Lower leg skin (tissue), 3 donors: ENCODE measurements around the gene TM7SF3.

Experiments used
- POLR2A ChIP-seq, 2 donors: fragments of 450-650 bp; IDR thresholded peaks; one replicate each; pipeline ENCODE4 v1.6.1; 2016 to 2017; ENCODE audit warnings: antibody characterized with exemption in 2 of 2, mild to moderate bottlenecking in 1 of 2, moderate library complexity in 1 of 2
- TF ChIP-seq, protein P1 (sequence below), 3 donors: fragments of 450-650 bp; IDR thresholded peaks; one replicate each; pipeline ENCODE4 v1.5.1; 2016; ENCODE audit warnings: antibody characterized with exemption in 3 of 3, mild to moderate bottlenecking in 3 of 3, moderate library complexity in 2 of 3

DNA sequence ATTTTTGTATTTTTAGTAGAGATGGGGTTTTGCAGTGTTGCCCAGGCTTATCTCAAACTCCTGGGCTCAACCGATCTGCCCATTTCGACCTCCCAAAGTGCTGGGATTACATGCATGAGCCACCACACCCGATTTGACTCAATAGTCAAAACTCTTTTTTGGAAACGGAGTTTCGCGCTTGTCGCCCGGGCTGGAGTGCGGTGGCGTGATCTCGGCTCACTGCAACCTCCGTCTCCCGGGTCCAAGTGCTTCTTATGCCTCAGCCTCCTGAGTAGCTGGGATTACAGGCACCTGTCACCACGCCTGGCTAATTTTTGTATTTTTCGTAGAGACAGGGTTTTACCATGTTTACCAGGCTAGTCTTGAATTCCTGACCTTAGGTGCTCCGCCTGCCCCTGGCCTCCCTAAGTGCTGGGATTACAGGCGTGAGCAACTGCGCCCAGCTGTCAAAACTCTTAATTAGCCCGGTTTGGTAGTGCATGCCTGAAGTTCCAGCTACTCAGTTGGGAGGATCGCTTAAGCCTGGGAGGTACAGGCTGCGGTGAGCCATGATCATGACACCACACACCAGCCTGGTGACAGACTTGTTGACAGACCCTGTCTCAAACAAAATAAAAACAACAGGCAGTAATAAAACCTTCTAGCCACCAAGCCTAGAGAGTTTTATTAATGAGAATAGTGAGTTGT lies 20.6 kb upstream of the TM7SF3 start:
- TF ChIP-seq, protein P1, sequence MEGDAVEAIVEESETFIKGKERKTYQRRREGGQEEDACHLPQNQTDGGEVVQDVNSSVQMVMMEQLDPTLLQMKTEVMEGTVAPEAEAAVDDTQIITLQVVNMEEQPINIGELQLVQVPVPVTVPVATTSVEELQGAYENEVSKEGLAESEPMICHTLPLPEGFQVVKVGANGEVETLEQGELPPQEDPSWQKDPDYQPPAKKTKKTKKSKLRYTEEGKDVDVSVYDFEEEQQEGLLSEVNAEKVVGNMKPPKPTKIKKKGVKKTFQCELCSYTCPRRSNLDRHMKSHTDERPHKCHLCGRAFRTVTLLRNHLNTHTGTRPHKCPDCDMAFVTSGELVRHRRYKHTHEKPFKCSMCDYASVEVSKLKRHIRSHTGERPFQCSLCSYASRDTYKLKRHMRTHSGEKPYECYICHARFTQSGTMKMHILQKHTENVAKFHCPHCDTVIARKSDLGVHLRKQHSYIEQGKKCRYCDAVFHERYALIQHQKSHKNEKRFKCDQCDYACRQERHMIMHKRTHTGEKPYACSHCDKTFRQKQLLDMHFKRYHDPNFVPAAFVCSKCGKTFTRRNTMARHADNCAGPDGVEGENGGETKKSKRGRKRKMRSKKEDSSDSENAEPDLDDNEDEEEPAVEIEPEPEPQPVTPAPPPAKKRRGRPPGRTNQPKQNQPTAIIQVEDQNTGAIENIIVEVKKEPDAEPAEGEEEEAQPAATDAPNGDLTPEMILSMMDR (IDR thresholded peaks at IDR 0.05), result no peak
- no peak for TF ChIP-seq POLR2A (IDR thresholded peaks at IDR 0.05)
